Thyroid gland (tissue), 4 donors: Measurements from ENCODE around the gene KRTAP10-10.

Experiments
- POLR2A ChIP-seq, 2 donors: fragments of 450-650 bp; IDR thresholded peaks; one replicate each; pipeline ENCODE4 v1.6.1; 2017; ENCODE audit warnings: antibody characterized with exemption in 2 of 2, mild to moderate bottlenecking in 2 of 2, moderate library complexity in 1 of 2
- TF ChIP-seq, protein P1 (sequence below), 6 experiments: fragments of 200-600 bp in 3 of 6; fragments of 450-650 bp in 3 of 6; sonication (generic) in 3 of 6; IDR thresholded peaks; one replicate each; pipeline ENCODE4 v1.5.1; 2016 to 2019; ENCODE audit warnings: antibody characterized with exemption in 6 of 6, mild to moderate bottlenecking in 2 of 6, inconsistent platforms in 1 of 6, moderate library complexity in 1 of 6

DNA sequence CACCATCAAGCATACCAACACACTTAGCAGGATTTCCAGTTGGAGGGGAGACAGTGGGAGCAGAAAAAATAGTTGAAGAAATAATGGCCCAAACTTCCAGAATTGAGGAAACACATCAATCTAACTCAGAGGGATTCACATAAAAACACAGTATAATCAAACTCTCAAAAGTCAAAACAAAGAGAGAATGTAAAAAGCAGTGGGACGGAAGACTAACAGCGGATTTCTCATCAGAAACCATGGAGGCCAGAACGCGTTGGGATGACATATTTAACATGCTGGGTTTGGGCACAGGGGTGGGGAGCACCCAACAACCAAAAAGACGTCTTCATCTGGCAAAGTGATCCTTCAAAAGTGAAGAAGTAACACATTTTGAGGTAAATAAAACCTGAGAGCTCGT lies 17.3 kb upstream of the KRTAP10-10 start:
- TF ChIP-seq, protein P1, sequence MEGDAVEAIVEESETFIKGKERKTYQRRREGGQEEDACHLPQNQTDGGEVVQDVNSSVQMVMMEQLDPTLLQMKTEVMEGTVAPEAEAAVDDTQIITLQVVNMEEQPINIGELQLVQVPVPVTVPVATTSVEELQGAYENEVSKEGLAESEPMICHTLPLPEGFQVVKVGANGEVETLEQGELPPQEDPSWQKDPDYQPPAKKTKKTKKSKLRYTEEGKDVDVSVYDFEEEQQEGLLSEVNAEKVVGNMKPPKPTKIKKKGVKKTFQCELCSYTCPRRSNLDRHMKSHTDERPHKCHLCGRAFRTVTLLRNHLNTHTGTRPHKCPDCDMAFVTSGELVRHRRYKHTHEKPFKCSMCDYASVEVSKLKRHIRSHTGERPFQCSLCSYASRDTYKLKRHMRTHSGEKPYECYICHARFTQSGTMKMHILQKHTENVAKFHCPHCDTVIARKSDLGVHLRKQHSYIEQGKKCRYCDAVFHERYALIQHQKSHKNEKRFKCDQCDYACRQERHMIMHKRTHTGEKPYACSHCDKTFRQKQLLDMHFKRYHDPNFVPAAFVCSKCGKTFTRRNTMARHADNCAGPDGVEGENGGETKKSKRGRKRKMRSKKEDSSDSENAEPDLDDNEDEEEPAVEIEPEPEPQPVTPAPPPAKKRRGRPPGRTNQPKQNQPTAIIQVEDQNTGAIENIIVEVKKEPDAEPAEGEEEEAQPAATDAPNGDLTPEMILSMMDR (IDR thresholded peaks at IDR 0.05): no peak
- TF ChIP-seq POLR2A (IDR thresholded peaks at IDR 0.05): no peak
